Coronary artery (tissue), 2 donors: ENCODE measurements around the gene ARHGAP10.

Experiments
- DNase-seq: peaks from one replicate; pipeline ENCODE4 v3.0.0-alpha.2; 2017; ENCODE audit warnings: low spot score
- H3K27ac ChIP-seq, 2 donors: fragments of 200-600 bp; sonication (generic); one replicate each; pipeline ENCODE4 v1.5.1; 2016 to 2019
- H3K4me3 ChIP-seq: fragments of 200-600 bp; sonication (generic); 2 replicates; pipeline ENCODE4 v1.5.1; 2016; ENCODE audit warnings: mild to moderate bottlenecking, moderate library complexity
- TF ChIP-seq, protein P1 (sequence below): fragments of 200-600 bp; sonication (generic); IDR thresholded peaks from one replicate; pipeline ENCODE4 v1.5.1; 2019; ENCODE audit warnings: antibody characterized with exemption

Gene ARHGAP10

DNA sequence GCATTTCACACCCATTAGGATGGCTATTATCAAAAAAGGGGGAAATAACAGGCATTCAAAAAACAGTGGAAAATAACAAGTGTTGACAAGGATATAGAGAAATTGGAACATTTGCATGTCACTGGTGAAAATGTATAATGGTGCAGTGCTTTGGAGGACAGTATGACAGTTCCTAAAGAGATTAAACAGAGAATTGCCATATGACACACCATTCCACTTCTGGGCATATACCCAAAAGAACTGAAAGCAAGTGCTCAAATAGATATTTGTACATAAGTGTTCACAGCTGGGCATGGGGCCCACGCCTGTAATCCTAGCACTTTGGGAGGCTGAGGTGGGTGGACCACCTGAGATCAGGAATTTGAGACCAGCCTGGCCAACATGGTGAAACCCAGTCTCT, 362.3 kb downstream of the ARHGAP10 start:
- Histone ChIP-seq H3K4me3 (no peak overlapping the region), H3K27ac (no peak overlapping the region)
- TF ChIP-seq, protein P1, sequence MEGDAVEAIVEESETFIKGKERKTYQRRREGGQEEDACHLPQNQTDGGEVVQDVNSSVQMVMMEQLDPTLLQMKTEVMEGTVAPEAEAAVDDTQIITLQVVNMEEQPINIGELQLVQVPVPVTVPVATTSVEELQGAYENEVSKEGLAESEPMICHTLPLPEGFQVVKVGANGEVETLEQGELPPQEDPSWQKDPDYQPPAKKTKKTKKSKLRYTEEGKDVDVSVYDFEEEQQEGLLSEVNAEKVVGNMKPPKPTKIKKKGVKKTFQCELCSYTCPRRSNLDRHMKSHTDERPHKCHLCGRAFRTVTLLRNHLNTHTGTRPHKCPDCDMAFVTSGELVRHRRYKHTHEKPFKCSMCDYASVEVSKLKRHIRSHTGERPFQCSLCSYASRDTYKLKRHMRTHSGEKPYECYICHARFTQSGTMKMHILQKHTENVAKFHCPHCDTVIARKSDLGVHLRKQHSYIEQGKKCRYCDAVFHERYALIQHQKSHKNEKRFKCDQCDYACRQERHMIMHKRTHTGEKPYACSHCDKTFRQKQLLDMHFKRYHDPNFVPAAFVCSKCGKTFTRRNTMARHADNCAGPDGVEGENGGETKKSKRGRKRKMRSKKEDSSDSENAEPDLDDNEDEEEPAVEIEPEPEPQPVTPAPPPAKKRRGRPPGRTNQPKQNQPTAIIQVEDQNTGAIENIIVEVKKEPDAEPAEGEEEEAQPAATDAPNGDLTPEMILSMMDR, result no peak
- no peak for DNase-seq

DNA sequence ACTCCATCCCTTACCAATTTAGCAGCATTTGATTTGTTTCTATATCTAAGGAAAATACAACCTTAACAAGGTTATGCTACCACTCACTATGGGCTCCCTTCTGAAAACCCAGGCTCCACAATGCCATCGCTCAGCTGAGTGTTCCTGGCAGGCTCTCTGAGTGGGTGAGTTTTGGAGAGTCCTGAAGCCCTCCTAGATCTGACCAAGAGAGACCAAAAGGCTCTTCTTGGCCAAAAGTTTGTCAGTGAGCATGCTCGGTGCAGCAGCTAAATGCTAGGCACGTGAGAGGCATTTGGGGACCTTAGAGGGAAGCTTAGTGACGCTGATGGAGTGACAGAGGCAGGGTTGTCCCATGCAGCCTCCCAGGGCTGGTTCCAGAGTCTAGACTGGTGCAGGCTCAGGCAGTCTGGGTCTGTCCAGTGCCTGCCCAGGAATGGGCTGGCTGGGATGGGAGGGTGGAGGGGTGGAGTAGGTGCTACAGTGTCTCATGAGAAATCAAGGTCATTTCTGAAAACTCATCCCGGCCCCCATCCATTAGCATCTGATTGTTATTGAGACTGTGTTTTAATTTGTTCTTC, 363.5 kb downstream of the ARHGAP10 start:
- TF ChIP-seq, protein P1, result no peak
- no peak overlapping the region for H3K27ac ChIP-seq
- H3K4me3 ChIP-seq, result no peak overlapping the region
- no peak for DNase-seq

DNA sequence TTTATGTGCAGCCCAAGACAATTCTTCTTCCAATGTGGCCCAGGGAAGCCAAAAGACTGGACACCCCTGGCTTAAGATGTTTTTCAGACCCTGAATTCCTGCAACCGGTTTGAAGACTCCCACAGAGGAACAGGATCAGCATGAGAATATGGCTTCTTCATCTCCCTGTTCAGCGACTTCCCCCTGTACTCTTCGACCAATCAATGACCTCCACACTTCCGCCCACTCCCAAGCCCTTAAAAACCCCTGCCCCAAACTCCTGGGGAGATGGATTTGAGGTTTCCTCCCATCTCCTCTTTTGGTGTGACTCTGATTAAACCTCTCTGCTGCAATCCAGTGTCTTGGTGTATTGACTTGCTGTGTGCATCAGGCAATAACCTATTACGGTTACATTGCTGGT, 365.9 kb downstream of the ARHGAP10 start:
- TF ChIP-seq, protein P1, result no peak
- Histone ChIP-seq H3K27ac (no peak overlapping the region), H3K4me3 (no peak overlapping the region)
- DNase-seq, result no peak

DNA sequence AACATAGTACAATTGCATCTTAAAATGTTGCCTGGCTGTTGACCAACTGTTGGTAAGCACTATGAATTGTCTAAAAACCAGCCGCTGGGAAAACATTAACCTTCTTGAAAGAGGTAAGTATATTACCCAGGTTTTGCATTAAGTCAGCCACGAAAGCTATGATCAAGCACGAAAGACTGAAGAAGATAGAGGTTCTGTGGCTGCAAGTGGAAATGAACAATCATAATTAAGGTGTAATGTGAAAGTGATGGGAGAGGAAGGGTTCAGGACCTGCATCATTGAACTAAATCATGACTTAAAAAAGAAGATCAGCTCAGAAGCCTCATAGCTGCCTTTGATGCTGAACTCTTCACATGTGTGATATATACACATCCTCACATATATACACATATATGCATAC, 369.3 kb downstream of the ARHGAP10 start:
- TF ChIP-seq, protein P1, result no peak
- no peak overlapping the region for H3K27ac ChIP-seq
- no peak overlapping the region for H3K4me3 ChIP-seq
- DNase-seq, result no peak

DNA sequence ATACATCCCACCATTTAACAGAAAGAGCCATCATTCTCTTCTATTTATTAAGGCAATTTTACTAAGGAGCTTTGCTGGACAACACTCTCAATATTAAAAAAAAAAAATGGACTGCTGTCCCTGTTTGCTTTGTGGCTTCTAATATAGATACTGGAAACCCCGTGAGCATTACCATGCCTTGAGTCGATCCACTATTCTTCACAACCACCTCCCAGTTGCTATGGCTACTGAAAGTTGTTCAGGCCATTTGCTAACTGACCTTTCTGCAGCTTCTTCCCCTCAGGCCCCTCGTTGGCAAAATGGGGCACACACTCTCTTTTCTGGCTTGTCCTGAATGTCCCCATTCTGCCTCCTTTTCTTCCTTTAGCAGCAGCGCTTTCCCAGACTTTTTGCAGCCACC, 369.9 kb downstream of the ARHGAP10 start:
- no peak for DNase-seq
- H3K27ac ChIP-seq, result no peak overlapping the region
- TF ChIP-seq, protein P1, result no peak
- H3K4me3 ChIP-seq, result no peak overlapping the region

DNA sequence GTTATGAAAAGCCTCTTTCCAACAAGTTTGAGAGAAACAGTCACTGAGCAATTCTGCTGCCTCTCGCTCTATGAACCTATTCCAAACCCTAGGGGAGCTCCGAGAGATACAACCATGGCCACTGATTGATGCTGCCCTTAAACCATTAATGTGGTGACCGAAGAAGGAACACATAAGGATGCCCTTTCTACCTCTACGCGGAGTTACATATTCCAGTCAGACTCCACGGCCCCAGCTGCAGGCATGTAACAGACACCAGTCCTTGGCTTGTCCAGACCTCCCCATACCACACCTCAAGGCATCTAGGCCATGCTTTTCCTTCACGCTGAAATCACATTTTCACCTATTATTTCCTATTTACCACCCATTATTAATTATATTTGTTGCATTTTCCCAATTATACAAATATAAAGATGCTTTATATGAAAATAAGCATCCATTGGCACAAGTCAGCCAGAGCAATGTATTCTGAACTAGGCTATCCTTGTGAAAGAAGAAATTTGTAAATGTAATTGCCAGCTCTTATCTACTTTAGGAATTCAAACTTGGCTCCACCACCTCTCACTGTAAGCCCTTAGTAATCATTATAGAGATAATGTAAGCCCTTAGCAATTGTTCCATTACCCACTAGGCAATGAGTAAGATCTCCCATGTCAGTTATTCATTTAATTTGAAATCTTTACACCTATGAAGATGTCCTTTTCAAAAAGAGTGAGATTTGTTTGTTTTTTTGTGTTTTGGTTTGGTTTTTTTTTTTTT, 371.9 kb downstream of the ARHGAP10 start:
- DNase-seq, result no peak
- TF ChIP-seq, protein P1, result no peak
- Histone ChIP-seq H3K27ac (no peak overlapping the region), H3K4me3 (no peak overlapping the region)

DNA sequence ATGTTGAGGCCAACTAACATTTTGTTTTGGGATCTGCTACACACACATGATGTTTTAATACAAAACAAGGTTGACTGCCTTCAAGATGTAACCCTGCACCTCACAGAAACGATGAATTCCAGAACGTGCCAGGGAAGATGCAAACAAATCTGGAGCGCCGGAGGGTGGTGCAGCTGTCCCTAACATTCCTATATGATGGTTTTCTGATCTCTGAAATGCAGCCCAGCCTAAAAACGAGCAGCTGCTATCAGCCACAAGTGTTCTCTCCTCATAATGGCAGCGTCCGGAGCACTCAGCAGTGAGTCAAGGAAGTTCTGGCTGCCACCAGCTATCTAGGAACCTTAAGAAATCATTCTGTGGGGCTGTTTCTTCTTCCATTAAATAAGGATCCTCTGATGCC, 376.9 kb downstream of the ARHGAP10 start:
- TF ChIP-seq, protein P1, result no peak
- Histone ChIP-seq H3K27ac (no peak overlapping the region), H3K4me3 (no peak overlapping the region)
- DNase-seq, result no peak
